IMR-90 (cell line): ENCODE results near the gene GSG1L. TPM values are rescaled to one million over a fixed set of nuclear protein-coding genes. Genes with fewer than 3 reads are reported as not detected.

Experiments
- ATAC-seq: fragments of 200-7000 bp; cut with Tn5 transposase; 2 replicates; pipeline ENCODE4 v1.9.1; 2020; ENCODE audit warnings: low read depth, mild to moderate bottlenecking, moderate library complexity
- BruUV-seq: library from RNA; stranded (reverse); fragments of 400-500 nt; replicated peaks from 2 replicates; lab custom pipeline; 2021; lab: Mats Ljungman, UMichigan
- CTCF ChIA-PET: fragments of 300-600 bp; formaldehyde crosslinking; extraction: SDS; loops from one replicate; lab custom pipeline; 2021; ENCODE audit warnings: antibody characterized with exemption; lab: Yijun Ruan, JAX
- POLR2A ChIA-PET: fragments of 300-600 bp; sonication (Branson Sonifier 250); formaldehyde crosslinking; loops from one replicate; lab custom pipeline; 2022; ENCODE audit warnings: antibody characterized with exemption; ENCODE audit not compliant: unreplicated experiment; lab: Charles Lee
- DNase-seq: peaks from one replicate; pipeline ENCODE4 v3.0.0; 2013
- H2AFZ ChIP-seq: replicated peaks from 2 replicates; pipeline ENCODE3; 2013; ENCODE audit warnings: low read length, mild to moderate bottlenecking; ENCODE audit not compliant: poor library complexity
- H2AK5ac ChIP-seq: 2 replicates; pipeline ENCODE4 v1.6.1; 2013; ENCODE audit warnings: low read depth, low read length, inconsistent platforms
- H2AK9ac ChIP-seq: replicated peaks from 2 replicates; pipeline ENCODE3; 2013; ENCODE audit warnings: mild to moderate bottlenecking, low read depth, low read length, moderate library complexity; ENCODE audit not compliant: poor library complexity
- H2BK120ac ChIP-seq: 2 replicates; pipeline ENCODE4 v1.6.1; 2013; ENCODE audit warnings: low read depth, low read length, inconsistent platforms
- H2BK15ac ChIP-seq: 3 replicates; pipeline ENCODE4 v1.6.1; 2013; ENCODE audit warnings: low read depth, low read length, inconsistent platforms
- H2BK20ac ChIP-seq: 2 replicates; pipeline ENCODE4 v1.6.1; 2013; ENCODE audit warnings: low read depth, mild to moderate bottlenecking, inconsistent platforms, low read length, moderate library complexity
- H2BK5ac ChIP-seq: 2 replicates; pipeline ENCODE4 v1.6.1; 2013; ENCODE audit warnings: mild to moderate bottlenecking, low read depth, low read length, inconsistent platforms; ENCODE audit not compliant: poor library complexity, severe bottlenecking
- H3K14ac ChIP-seq: replicated peaks from 2 replicates; pipeline ENCODE4 v1.6.1; 2013; ENCODE audit warnings: low read depth, low read length, inconsistent platforms
- H3K18ac ChIP-seq: 2 replicates; pipeline ENCODE4 v1.6.1; 2013; ENCODE audit warnings: low read depth, low read length, control low read depth
- H3K23ac ChIP-seq: 2 replicates; pipeline ENCODE4 v1.6.1; 2013; ENCODE audit warnings: low read depth, low read length, inconsistent platforms
- H3K27ac ChIP-seq: 2 replicates; pipeline ENCODE4 v1.5.1; 2013; ENCODE audit warnings: mild to moderate bottlenecking, control low read depth, low read length; ENCODE audit not compliant: insufficient read depth
- H3K27me3 ChIP-seq: 2 replicates; pipeline ENCODE4 v1.6.1; 2013; ENCODE audit warnings: low read length; ENCODE audit not compliant: control insufficient read depth, insufficient read depth
- H3K36me3 ChIP-seq: 2 replicates; pipeline ENCODE4 v1.6.1; 2013; ENCODE audit warnings: low read length, mixed read lengths; ENCODE audit not compliant: control insufficient read depth, insufficient read depth
- H3K4ac ChIP-seq: 2 replicates; pipeline ENCODE4 v1.6.1; 2013; ENCODE audit warnings: low read depth, low read length, inconsistent platforms
- H3K4me1 ChIP-seq: 2 replicates; pipeline ENCODE4 v1.6.1; 2013; ENCODE audit warnings: low read length, mixed read lengths; ENCODE audit not compliant: control insufficient read depth, insufficient read depth
- H3K4me2 ChIP-seq: 2 replicates; pipeline ENCODE4 v1.6.1; 2013; ENCODE audit warnings: low read depth, mild to moderate bottlenecking, control low read depth, low read length, moderate library complexity
- H3K4me3 ChIP-seq: 2 replicates; pipeline ENCODE4 v1.5.1; 2013; ENCODE audit warnings: low read depth, mild to moderate bottlenecking, control low read depth, low read length, moderate library complexity; ENCODE audit not compliant: insufficient read depth
- H3K56ac ChIP-seq: 2 replicates; pipeline ENCODE4 v1.6.1; 2013; ENCODE audit warnings: low read length, inconsistent platforms; ENCODE audit not compliant: insufficient read depth; ENCODE audit errors: extremely low read depth
- H3K79me1 ChIP-seq, 2 experiments: 2 replicates each; pipeline ENCODE4 v1.6.1; 2013; ENCODE audit warnings: low read length in 2 of 2, inconsistent platforms in 1 of 2, low read depth in 1 of 2
- H3K9ac ChIP-seq: 2 replicates; pipeline ENCODE4 v1.6.1; 2013; ENCODE audit warnings: low read depth, low read length, control low read depth
- H3K9me1 ChIP-seq: 2 replicates; pipeline ENCODE4 v1.6.1; 2013; ENCODE audit warnings: low read length, inconsistent platforms; ENCODE audit not compliant: insufficient read depth
- H3K9me3 ChIP-seq: 2 replicates; pipeline ENCODE4 v1.6.1; 2013; ENCODE audit warnings: low read length; ENCODE audit not compliant: control insufficient read depth, insufficient read depth
- H4K20me1 ChIP-seq: 2 replicates; pipeline ENCODE4 v1.6.1; 2013; ENCODE audit warnings: low read length, inconsistent platforms; ENCODE audit not compliant: insufficient read depth
- H4K5ac ChIP-seq: 2 replicates; pipeline ENCODE4 v1.6.1; 2013; ENCODE audit warnings: mild to moderate bottlenecking, low read depth, low read length, control low read depth
- H4K8ac ChIP-seq, 2 experiments: 2 replicates each; pipeline ENCODE4 v1.6.1; 2013; ENCODE audit warnings: low read depth in 2 of 2, low read length in 2 of 2, control low read depth in 1 of 2, inconsistent platforms in 1 of 2
- H4K91ac ChIP-seq: 2 replicates; pipeline ENCODE4 v1.6.1; 2013; ENCODE audit warnings: low read depth, low read length, inconsistent platforms; ENCODE audit not compliant: insufficient read depth
- BHLHE40 ChIP-seq: fragments of 150-350 bp; IDR thresholded peaks from 2 replicates; pipeline ENCODE4 v1.6.1; 2016; ENCODE audit warnings: mild to moderate bottlenecking, low read depth, low read length
- CTCF ChIP-seq: conservative IDR thresholded peaks from 2 replicates; pipeline ENCODE4 v1.5.1; 2012; ENCODE audit warnings: mild to moderate bottlenecking, low read depth, low read length, improper control_type of control experiment
- RAD21 ChIP-seq: IDR thresholded peaks from 2 replicates; pipeline ENCODE4 v1.6.1; 2012; ENCODE audit warnings: low read length, improper control_type of control experiment
- RCOR1 ChIP-seq: IDR thresholded peaks from 2 replicates; pipeline ENCODE4 v1.6.1; 2012; ENCODE audit warnings: mild to moderate bottlenecking, low read length, improper control_type of control experiment; ENCODE audit not compliant: insufficient replicate concordance
- SMC3 ChIP-seq: fragments of 150-350 bp; IDR thresholded peaks from 2 replicates; pipeline ENCODE4 v1.6.1; 2016; ENCODE audit warnings: low read depth, mild to moderate bottlenecking, antibody characterized with exemption, low read length, moderate library complexity
- WGBS, 2 experiments: methylation state at CpG; one replicate each; pipeline versions ENCODE4 v1.1.5 to v1.1.7; 2013; ENCODE audit warnings: missing lambda C conversion rate in 2 of 2; ENCODE audit not compliant: insufficient read length in 1 of 2; ENCODE audit errors: extremely low coverage in 2 of 2; 5-methylcytosine and 5-hydroxymethylcytosine counted together
- dilution Hi-C: fragments of 300-500 bp; cut with HindIII; formaldehyde crosslinking; loops from one replicate; pipeline ENCODE4 v1.14.3; 2018; ENCODE audit warnings: low sequenced_read_pairs; ENCODE audit not compliant: unreplicated experiment
- in situ Hi-C: fragments of 300-500 bp; cut with MboI; formaldehyde crosslinking; loops from 3 replicates; pipeline ENCODE4 v1.14.3; 2019; ENCODE audit warnings: low sequenced_read_pairs, inconsistent platforms, mixed read lengths
- intact Hi-C: fragments of 100-400 bp; cut with micrococcal nuclease; formaldehyde crosslinking; loops from 2 replicates; pipeline ENCODE4 v1.10.0; 2022
- polyA plus RNA-seq, 3 experiments: library from polyadenylated mRNA; depleted of rRNA; stranded (reverse); fragments of >200 nt; gene quantifications; 2 replicates each; pipeline ENCODE4 v1.2.3, GENCODE V29; 2012; ENCODE audit warnings: low replicate concordance in 1 of 3
- total RNA-seq: library from RNA; depleted of rRNA; stranded (reverse); fragments of >200 nt; gene quantifications from 2 replicates; pipeline ENCODE4 v1.2.3, GENCODE V29; 2012
- TF ChIP-seq, protein P1 (sequence below): fragments of 150-350 bp; IDR thresholded peaks from 2 replicates; pipeline ENCODE4 v1.6.1; 2016; ENCODE audit warnings: low read depth, mild to moderate bottlenecking, low read length, moderate library complexity, borderline replicate concordance

GSG1L gene
- total and polyA plus RNA-seq, 2 of the 4 experiments (the other 2 are of a cell fraction), result not detected

GRCh38 chr16:28105954-28106353 lies 42.4 kb upstream of the GSG1L start:
- Histone ChIP-seq H3K9ac (no peak overlapping the region), H4K20me1 (peaks cover 22% of the 10 kb centered on the region), H3K4me1 (peaks cover 6% of the 10 kb centered on the region), H4K5ac (no peak overlapping the region), H4K91ac (no peak overlapping the region), H3K4me3 (no peak overlapping the region), H2AK5ac (no peak overlapping the region), H3K4me2 (no peak overlapping the region), H2AK9ac (no peak overlapping the region), H3K56ac (no peak overlapping the region), H2AFZ (no peak overlapping the region), H4K8ac (no peak overlapping the region), H3K9me1 (peaks cover 15% of the 10 kb centered on the region), H3K27me3 (no peaks in the 10 kb centered on the region), H3K9me3 (no peaks in the 10 kb centered on the region), H3K27ac (no peak overlapping the region), H2BK120ac (no peak overlapping the region), H3K4ac (no peak overlapping the region), H2BK15ac (no peak overlapping the region), H3K79me1 (peaks cover 30 to 54% of the 10 kb centered on the region in 2 experiments; a peak in 3 of 4 replicates), H3K36me3 (peaks cover 79% of the 10 kb centered on the region), H3K23ac (no peak overlapping the region), H3K18ac (no peak overlapping the region), H3K14ac (no peak overlapping the region), H2BK20ac (no peak overlapping the region), H2BK5ac (no peak overlapping the region)
- intact Hi-C loops (no loop called here), dilution Hi-C loops (no loop called here), in situ Hi-C loops (loop anchor here (10.0 kb wide), 1 partner anchor 59 kb away; no protein-coding TSS in a partner anchor)
- WGBS, 2 experiments, result no CpG with 5 or more reads among the region's 7 CpGs
- ChIA-PET CTCF (no interaction called here), POLR2A (no interaction called here)
- BruUV-seq, result no TSS peak
- no peak for TF ChIP-seq BHLHE40
- no peak for TF ChIP-seq CTCF
- TF ChIP-seq RAD21, result no peak
- TF ChIP-seq, protein P1, sequence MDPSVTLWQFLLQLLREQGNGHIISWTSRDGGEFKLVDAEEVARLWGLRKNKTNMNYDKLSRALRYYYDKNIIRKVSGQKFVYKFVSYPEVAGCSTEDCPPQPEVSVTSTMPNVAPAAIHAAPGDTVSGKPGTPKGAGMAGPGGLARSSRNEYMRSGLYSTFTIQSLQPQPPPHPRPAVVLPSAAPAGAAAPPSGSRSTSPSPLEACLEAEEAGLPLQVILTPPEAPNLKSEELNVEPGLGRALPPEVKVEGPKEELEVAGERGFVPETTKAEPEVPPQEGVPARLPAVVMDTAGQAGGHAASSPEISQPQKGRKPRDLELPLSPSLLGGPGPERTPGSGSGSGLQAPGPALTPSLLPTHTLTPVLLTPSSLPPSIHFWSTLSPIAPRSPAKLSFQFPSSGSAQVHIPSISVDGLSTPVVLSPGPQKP, result no peak
- no peak for TF ChIP-seq RCOR1
- no peak for TF ChIP-seq SMC3
- DNase-seq (no peak), ATAC-seq (no peak)
